DMS79 (cell line): ENCODE data around the gene PLXNA2.

Source experiments
- DNase-seq: peaks from one replicate; lab custom pipeline; 2025; lab: John Stamatoyannopoulos, UW

Gene PLXNA2

GRCh38 chr1:208090388-208091301, 153.5 kb downstream of the PLXNA2 start:
- DNase-seq = no peak

GRCh38 chr1:208089761-208090370, 154.3 kb downstream of the PLXNA2 start:
- DNase-seq = no peak

GRCh38 chr1:208089149-208089548, 155.0 kb downstream of the PLXNA2 start:
- no peak for DNase-seq

GRCh38 chr1:208088319-208088718, 155.9 kb downstream of the PLXNA2 start:
- no peak for DNase-seq

DNA sequence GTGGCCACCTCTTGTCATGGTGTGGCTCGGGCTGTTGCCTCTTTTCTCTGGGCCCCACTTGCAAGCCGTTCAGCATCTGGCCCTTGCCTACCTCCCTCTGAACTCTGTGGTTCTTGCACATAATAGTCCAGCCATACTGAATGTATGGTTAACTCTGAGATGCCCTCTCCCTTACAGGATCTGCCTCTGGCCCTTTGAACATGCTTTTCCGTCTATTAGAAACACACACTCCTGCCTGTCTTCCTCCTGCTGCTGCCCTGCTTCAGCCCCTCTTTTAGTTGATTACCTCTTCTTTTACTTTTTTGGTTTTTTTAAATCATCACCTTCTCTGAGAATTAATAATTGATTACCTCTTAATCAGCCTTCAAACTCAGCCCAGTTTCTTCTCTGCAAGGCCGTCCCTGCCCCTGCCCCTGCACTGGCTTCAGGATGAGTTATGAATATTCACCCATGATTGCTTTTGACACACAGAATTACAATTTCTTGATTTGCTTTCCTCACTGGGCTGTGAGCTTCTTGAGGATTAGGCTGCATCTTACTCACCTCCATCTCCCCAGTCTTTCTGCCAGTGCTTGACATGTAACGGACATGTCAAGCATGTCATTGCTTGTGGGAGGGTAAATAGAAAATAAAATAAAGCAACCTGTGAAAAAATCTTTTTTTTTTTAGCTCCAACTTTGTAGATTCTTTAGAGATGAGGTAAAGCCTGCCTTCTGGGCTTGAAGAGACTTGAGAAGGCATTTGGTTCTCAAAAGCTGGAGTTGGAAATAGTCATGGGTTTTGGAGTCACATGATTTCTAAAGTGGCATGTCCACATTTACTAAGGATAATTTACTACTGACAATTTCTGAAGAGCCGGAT, 158.3 kb downstream of the PLXNA2 start:
- DNase-seq = no peak

DNA sequence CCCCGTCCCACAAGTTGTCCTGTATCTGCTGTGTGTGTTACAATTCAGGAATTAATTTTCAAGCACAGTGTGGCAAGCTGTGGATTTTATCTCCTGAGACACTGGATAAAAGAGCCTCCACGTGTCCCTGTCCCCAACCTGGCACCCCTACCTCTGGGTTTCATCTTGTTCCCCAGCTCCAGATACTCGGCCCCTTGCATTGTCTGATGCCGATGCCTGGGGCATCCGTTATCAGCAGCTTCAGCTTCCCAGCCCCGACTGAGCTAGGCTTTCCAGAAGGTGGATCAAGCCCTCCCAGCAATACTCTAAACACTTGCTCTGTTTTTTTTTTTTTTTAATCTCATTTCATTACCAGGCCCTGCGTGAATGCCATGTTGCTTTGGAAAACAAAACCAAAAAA, 159.4 kb downstream of the PLXNA2 start:
- no peak for DNase-seq

DNA sequence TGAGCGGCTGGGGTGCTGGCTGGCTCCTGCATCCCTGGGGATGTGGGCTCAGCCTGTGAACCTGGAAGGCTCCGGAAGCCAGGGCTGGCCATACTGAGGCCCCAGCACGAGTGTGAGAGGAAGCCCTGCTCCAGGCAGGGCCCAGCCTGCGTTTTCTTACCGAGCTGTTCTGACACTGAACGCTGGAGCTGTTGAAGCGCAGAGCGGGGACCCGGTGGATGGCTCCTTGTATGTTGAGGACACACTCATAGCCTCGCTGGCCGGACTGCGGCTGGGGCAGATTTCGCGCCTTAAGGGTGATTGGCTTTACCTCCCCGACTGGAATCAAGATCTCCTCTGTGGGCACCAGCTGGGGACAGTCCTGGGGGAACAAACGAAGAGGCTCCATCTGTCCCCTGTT, 160.0 kb downstream of the PLXNA2 start:
- DNase-seq = no peak

GRCh38 chr1:208083715-208084085, 160.5 kb downstream of the PLXNA2 start:
- no peak for DNase-seq

DNA sequence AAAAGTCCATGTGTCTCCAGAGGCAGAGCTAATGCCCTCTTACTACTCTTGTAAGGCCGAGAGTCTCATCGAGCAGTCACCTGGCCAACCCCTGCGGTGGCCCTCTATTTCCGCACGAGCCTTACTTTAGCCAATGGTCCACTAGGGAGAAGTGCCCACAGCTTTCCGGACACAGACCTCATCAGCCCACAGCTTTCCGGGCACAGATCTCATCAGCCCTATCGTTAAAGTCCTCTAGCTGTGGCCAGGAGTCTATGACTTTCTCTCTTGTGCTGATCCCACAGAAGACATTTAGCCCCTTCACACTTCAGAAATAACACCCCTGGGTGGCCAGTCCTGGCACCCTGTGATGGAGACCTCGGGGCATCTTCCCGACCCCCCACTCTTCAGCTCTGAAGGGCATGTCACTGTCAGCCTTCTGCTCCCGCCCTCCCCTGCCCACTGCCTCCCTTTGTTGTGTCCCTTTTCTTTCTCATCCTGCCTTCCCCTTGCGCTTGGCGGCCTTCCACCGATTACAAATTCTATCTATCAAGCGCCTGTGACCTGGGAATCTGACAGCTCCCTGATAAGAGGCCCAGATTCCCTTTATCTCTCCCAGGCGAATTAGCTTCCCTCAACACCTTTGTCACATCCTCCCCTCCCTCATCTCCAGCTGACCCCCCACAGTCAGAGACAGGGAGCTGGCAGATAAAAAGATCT, 161.0 kb downstream of the PLXNA2 start:
- no peak for DNase-seq

- no peak for DNase-seq
Observed at GRCh38 chr1:208081972-208082371, 162.2 kb downstream of the PLXNA2 start.

DNA sequence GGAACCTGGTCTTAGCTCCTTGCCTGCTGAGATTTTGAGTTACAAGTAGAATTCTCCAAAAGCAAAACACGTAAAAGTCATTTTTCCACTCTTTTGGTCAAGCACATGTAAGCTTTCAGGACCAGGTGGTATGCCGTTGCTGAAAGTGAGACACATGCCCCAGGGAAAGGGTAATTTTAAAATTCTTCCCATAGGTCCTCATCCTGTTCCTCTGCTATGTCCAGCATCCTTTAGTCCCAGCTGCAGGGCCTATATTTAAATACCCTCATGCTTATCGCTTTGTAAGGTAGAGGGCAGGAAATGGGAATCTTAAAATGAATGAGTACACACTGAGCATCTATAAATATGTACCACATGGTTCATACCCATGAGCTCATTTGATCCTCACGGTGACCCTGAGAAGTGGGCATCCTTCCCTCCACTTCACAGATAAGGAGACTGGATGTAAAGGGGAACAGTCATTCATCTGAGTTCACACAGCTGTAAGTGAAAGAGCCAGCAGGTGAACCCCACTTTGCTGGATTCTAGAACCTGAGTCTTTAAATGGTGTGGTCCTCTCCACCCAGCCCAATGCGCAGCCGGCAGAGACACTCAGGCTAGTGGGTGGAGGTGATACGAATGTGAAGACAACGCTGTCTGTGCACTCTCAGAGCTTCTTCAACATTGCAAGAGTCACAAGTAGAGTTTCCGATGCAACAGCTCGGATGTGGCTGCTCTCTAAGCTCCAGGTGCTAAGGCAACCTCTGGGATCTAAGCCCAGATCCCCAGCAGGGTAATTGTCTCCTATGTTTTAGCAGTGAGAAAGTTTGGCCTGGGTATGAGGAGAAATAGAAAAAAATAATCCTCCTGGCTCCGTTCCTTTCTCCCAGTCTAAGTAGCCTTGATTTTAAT, 163.5 kb downstream of the PLXNA2 start:
- DNase-seq = no peak

- DNase-seq = no peak
Observed at GRCh38 chr1:208079161-208079560, 165.0 kb downstream of the PLXNA2 start.

GRCh38 chr1:208078752-208079151, 165.4 kb downstream of the PLXNA2 start:
- DNase-seq = no peak

GRCh38 chr1:208077232-208078075, 166.7 kb downstream of the PLXNA2 start:
- no peak for DNase-seq

DNA sequence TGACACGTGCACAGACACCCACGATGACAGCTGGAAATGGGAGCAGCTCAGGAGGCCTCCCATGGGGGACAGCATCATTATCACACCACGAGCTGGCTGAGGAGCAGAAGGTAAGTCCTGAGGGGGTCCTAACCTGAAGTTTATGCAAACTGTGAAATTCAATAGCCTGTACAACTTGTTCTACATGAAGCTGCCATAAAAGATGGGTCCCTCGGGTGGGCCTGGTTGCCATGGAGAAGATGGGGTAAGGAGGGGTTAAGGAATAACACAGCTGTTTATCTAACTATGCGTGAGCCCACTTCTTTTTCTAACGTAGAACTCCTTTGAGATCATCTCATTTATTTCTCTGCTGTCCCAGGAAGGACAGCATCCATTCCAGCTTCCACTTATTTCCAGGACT, 169.8 kb downstream of the PLXNA2 start:
- DNase-seq = no peak

DNA sequence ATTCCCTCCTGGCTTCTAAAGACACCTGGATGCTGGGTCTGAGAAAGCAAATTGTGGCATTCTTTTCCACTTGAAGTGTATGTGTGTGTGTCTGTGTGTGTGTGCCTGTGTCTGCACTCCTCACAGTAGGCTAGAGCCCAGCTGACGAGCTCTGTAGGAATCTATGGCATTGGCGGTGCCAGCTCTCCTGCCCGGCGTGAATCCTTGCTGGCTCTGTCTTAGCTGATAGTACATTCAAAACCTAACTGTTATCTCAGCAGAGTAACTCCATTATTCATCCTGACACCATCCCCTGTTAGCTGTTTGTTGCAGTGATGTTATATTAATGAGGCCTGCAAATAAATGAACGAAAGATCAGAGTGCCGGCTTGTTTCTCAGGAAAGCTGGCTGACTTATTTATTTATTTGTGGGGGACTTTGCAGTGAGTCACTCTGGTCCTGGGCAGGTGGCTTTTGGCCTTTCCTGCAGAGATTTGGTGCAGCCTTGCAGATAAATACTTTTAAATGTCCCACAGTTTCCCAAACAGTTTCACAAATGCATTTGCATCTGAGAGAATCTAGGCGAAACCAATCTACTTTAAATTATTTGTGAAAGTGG, 172.7 kb downstream of the PLXNA2 start:
- DNase-seq = no peak

GRCh38 chr1:208069908-208070307, 174.3 kb downstream of the PLXNA2 start:
- DNase-seq = no peak

DNA sequence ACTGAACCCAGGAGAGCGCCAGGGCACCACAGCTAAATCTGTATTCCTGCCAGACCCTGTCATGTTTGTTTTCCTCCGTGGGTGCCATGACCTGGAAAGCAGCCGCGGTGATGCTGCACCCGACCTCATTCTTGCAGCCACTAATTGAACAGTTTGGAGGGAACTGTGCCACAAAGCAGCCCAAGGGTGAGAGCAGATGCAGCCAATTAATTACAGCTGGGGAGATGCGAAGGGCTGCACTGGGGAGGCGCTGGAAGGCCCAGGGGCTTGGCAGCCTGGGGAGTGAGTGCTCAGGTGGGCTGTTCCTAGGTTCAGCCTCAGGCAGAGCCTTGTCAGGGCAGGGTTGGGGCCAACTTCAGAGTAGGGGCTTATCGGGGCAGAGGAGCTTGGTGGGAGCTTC, 174.9 kb downstream of the PLXNA2 start:
- no peak for DNase-seq

DNA sequence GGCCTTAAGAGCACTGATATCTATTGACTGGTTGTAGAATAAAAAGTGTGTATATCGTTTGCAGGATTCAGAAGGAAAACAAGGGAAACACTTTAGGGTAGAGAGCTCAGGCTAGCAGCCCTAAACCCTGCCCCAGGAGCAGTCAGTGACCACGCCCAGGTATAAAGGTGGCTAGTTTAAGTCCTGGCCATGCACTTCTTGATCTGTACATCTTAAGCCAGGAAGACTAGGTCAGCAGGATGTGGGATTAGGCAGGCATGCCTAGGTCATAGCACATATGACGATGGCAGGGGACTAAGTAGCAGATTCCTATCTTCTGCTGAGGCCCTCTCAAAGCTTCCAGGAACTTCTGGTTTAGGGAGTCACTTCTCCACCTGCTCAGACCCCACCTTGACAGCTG, 175.3 kb downstream of the PLXNA2 start:
- no peak for DNase-seq

DNA sequence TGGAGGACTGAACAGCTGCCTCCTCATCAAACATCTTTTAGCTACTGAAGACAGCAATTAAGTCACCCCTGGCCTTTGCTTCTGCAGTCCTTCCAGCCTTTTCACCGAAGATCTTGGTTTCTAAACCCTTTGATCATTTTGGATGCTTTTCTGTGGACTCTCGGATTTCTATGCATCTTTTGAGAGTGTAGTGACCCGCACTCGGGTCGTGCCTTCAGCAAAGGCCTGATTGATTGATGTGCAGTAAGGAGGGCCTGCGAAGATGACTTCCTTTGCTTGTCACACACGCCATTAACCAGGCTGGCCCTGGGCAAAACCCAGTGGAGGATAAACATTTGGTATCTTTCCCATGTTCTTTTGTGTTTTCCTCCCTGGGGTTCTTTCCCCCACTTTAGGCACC, 175.8 kb downstream of the PLXNA2 start:
- DNase-seq = no peak
